ENCODE data around the gene SNX7. TPM values are rescaled to one million over a fixed set of nuclear protein-coding genes. Genes with fewer than 3 reads are reported as not detected.

SNX7 gene
- total and polyA plus RNA-seq, 12 donors = 3.3 to 29.2 (median 18.9) TPM

- WGBS, 4 donors = 92 to 97% (median 93%) methylated on average over 3 of the region's 3 CpGs
- Histone ChIP-seq H3K27me3 (no peaks in the 10 kb centered on the region), H3K4me1 (replicated peaks in 1 of 2) (no peaks in the 10 kb centered on the region), H3K27ac (no peak overlapping the region), H3K9me3 (replicated peaks in 1 of 3) (no peaks in the 10 kb centered on the region), H3K36me3 (replicated peaks in 1 of 2) (no peaks in the 10 kb centered on the region), H3K4me3 (no peak overlapping the region)
- intact Hi-C loops (cut with DNase I) = no loop called here
- DNase-seq = no peak
- TF ChIP-seq POLR2A (IDR thresholded peaks at IDR 0.05) (no peak), CTCF (IDR thresholded peaks at IDR 0.05) (no peak)
These were observed 20.3 kb downstream of the SNX7 start for GRCh38 chr1:98681812-98682211.

GRCh38 chr1:98688110-98688739, 26.7 kb downstream of the SNX7 start:
- Histone ChIP-seq H3K36me3 (replicated peaks in 1 of 2) (no peaks in the 10 kb centered on the region), H3K27me3 (no peaks in the 10 kb centered on the region), H3K9me3 (replicated peaks in 1 of 3) (no peaks in the 10 kb centered on the region), H3K4me3 (no peak overlapping the region), H3K4me1 (replicated peaks in 1 of 2) (no peaks in the 10 kb centered on the region), H3K27ac (no peak overlapping the region)
- TF ChIP-seq CTCF (IDR thresholded peaks at IDR 0.05) (no peak), POLR2A (IDR thresholded peaks at IDR 0.05) (no peak)
- 92 to 97% (median 95%) methylated on average over 2 of the region's 2 CpGs for WGBS, 4 donors
- DNase-seq = no peak
- intact Hi-C loops (cut with DNase I) = no loop called here

- Histone ChIP-seq H3K4me3 (no peak overlapping the region), H3K27me3 (no peaks in the 10 kb centered on the region), H3K9me3 (replicated peaks in 1 of 3) (no peaks in the 10 kb centered on the region), H3K27ac (no peak overlapping the region), H3K4me1 (replicated peaks in 1 of 2) (no peaks in the 10 kb centered on the region), H3K36me3 (replicated peaks in 1 of 2) (no peaks in the 10 kb centered on the region)
- intact Hi-C loops (cut with DNase I) = no loop called here
- DNase-seq = no peak
- TF ChIP-seq POLR2A (IDR thresholded peaks at IDR 0.05) = no peak
These were observed 29.1 kb downstream of the SNX7 start for GRCh38 chr1:98690576-98690975.

GRCh38 chr1:98692482-98692881, 31.0 kb downstream of the SNX7 start:
- TF ChIP-seq CTCF (IDR thresholded peaks at IDR 0.05) (no peak), POLR2A (IDR thresholded peaks at IDR 0.05) (no peak)
- H3K27me3 ChIP-seq = no peaks in the 10 kb centered on the region
- no peaks in the 10 kb centered on the region for H3K4me1 ChIP-seq (replicated peaks in 1 of 2)
- H3K27ac ChIP-seq = no peak overlapping the region
- intact Hi-C loops (cut with DNase I) = no loop called here
- no peaks in the 10 kb centered on the region for H3K36me3 ChIP-seq (replicated peaks in 1 of 2)
- no peaks in the 10 kb centered on the region for H3K9me3 ChIP-seq (replicated peaks in 1 of 3)
- H3K4me3 ChIP-seq = no peak overlapping the region
- WGBS, 4 donors = 93 to 97% (median 96%) methylated on average over 2 of the region's 2 CpGs
- no peak for DNase-seq

- H3K36me3 ChIP-seq (replicated peaks in 1 of 2) = no peaks in the 10 kb centered on the region
- H3K27me3 ChIP-seq = no peaks in the 10 kb centered on the region
- no peaks in the 10 kb centered on the region for H3K4me1 ChIP-seq (replicated peaks in 1 of 2)
- no peak for TF ChIP-seq POLR2A (IDR thresholded peaks at IDR 0.05)
- no peak for TF ChIP-seq CTCF (IDR thresholded peaks at IDR 0.05)
- intact Hi-C loops (cut with DNase I) = no loop called here
- H3K9me3 ChIP-seq (replicated peaks in 1 of 3) = no peaks in the 10 kb centered on the region
- DNase-seq = no peak
- WGBS, 4 donors = 79 to 97% (median 92%) methylated on average over 2 of the region's 2 CpGs
- H3K4me3 ChIP-seq = no peak overlapping the region
- H3K27ac ChIP-seq = no peak overlapping the region
These were observed 31.9 kb downstream of the SNX7 start for GRCh38 chr1:98693385-98693784.

Measured in adrenal gland (tissue), 12 donors.